Vagina (tissue), 2 donors: ENCODE results near the gene CDC27.

Experiments used
- POLR2A ChIP-seq, 2 donors: fragments of 450-650 bp; IDR thresholded peaks; one replicate each; pipeline ENCODE4 v1.6.1; 2017; ENCODE audit warnings: antibody characterized with exemption in 2 of 2, mild to moderate bottlenecking in 2 of 2, moderate library complexity in 2 of 2
- TF ChIP-seq, protein P1 (sequence below), 3 experiments: fragments of 450-650 bp in 2 of 3; fragments of 200-600 bp in 1 of 3; sonication (generic) in 1 of 3; IDR thresholded peaks; one replicate each; pipeline ENCODE4 v1.5.1; 2017 to 2019; ENCODE audit warnings: antibody characterized with exemption in 3 of 3, mild to moderate bottlenecking in 2 of 3, moderate library complexity in 2 of 3

DNA sequence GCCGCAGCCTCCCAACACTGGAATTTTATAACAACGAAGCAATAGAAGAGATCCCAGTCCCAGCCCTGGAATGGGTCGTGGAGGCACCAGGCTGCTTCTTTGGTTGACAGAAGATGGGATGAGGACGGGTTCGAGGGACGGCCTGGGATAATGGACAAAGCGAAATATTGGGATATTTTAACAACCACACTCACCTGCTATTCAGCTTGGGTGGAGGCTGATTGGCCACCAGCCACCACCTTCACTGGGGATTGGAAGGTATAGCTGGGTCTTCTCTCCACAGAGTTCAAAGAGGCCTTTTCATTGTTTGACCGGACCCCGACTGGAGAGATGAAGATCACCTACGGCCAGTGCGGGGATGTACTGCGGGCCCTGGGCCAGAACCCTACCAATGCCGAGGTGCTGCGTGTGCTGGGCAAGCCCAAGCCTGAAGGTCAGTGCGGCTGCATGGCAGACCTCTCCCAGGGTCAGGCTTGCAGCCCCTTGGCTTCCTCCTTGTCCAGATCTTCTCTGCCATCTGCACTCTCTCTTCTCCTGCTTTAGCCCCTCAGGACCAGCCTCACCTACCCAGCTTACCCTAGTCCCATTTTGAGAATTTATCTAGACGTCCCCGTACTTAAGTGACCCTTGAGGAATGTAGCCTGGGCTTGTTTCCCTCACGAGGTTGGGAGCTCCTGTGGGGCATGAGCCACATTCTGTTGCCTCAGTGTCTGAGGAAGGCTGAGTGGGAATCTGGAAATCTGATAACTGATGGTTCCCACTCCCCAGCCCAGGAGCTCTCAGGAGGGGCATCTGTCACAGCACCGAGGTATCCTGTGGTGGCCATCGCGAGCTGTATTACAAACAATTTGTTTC, 30.8 kb upstream of the CDC27 start:
- TF ChIP-seq POLR2A (IDR thresholded peaks at IDR 0.05), result no peak
- TF ChIP-seq, protein P1, sequence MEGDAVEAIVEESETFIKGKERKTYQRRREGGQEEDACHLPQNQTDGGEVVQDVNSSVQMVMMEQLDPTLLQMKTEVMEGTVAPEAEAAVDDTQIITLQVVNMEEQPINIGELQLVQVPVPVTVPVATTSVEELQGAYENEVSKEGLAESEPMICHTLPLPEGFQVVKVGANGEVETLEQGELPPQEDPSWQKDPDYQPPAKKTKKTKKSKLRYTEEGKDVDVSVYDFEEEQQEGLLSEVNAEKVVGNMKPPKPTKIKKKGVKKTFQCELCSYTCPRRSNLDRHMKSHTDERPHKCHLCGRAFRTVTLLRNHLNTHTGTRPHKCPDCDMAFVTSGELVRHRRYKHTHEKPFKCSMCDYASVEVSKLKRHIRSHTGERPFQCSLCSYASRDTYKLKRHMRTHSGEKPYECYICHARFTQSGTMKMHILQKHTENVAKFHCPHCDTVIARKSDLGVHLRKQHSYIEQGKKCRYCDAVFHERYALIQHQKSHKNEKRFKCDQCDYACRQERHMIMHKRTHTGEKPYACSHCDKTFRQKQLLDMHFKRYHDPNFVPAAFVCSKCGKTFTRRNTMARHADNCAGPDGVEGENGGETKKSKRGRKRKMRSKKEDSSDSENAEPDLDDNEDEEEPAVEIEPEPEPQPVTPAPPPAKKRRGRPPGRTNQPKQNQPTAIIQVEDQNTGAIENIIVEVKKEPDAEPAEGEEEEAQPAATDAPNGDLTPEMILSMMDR (IDR thresholded peaks at IDR 0.05), result no peak
